Lung (tissue), 12 donors: ENCODE results near the gene NISCH. TPM values are rescaled to one million over a fixed set of nuclear protein-coding genes. Genes with fewer than 3 reads are reported as not detected.

Source experiments
- ATAC-seq: fragments of 200-7000 bp; cut with Tn5 transposase; one replicate; pipeline ENCODE4 v1.9.1; 2020; ENCODE audit warnings: moderate number of reproducible peaks; ENCODE audit not compliant: insufficient read depth, low FRiP score
- DNase-seq, 3 donors: peaks; one replicate each; pipeline ENCODE4 v3.0.0-alpha.2; 2013 to 2017
- H3K27ac ChIP-seq, 2 donors: one replicate each; pipeline ENCODE4 v1.5.1; 2013; ENCODE audit warnings: mild to moderate bottlenecking in 2 of 2, moderate library complexity in 2 of 2, control low read depth in 1 of 2, inconsistent platforms in 1 of 2, low read depth in 1 of 2, low read length in 1 of 2
- H3K27me3 ChIP-seq, 3 donors: one replicate each; pipeline ENCODE4 v1.5.1; 2013; ENCODE audit warnings: low read length in 2 of 3; ENCODE audit not compliant: control insufficient read depth in 3 of 3, insufficient read depth in 3 of 3
- H3K36me3 ChIP-seq, 4 donors: one replicate each; pipeline ENCODE4 v1.5.1; 2013; ENCODE audit warnings: low read length in 4 of 4, mild to moderate bottlenecking in 1 of 4, moderate library complexity in 1 of 4; ENCODE audit not compliant: control insufficient read depth in 4 of 4, insufficient read depth in 4 of 4
- H3K4me1 ChIP-seq, 5 donors: one replicate each; pipeline ENCODE4 v1.5.1; 2013; ENCODE audit warnings: low read length in 5 of 5, mild to moderate bottlenecking in 2 of 5, moderate library complexity in 1 of 5; ENCODE audit not compliant: control insufficient read depth in 5 of 5, insufficient read depth in 5 of 5
- H3K4me3 ChIP-seq: one replicate; pipeline ENCODE4 v1.5.1; 2013; ENCODE audit warnings: mild to moderate bottlenecking, control low read depth, moderate library complexity
- H3K9ac ChIP-seq, 2 donors: one replicate each; pipeline ENCODE4 v1.5.1; 2013; ENCODE audit warnings: low read length in 2 of 2, control low read depth in 1 of 2; ENCODE audit not compliant: insufficient read depth in 1 of 2
- H3K9me3 ChIP-seq, 4 donors: one replicate each; pipeline ENCODE4 v1.5.1; 2013; ENCODE audit warnings: low read length in 3 of 4, mild to moderate bottlenecking in 1 of 4, moderate library complexity in 1 of 4; ENCODE audit not compliant: control insufficient read depth in 4 of 4, insufficient read depth in 3 of 4
- CTCF ChIP-seq: IDR thresholded peaks from 2 replicates; pipeline ENCODE4 v1.5.1; 2012; ENCODE audit warnings: mild to moderate bottlenecking; ENCODE audit errors: control extremely low read depth, extremely low read depth
- WGBS, 2 donors: extraction: QIAGEN DNeasy Blood & Tissue Kit; methylation state at CpG; one replicate each; pipeline ENCODE4 v1.1.7; 2013; 5-methylcytosine and 5-hydroxymethylcytosine counted together
- polyA plus RNA-seq, 2 donors: library from polyadenylated mRNA; stranded (reverse); fragments of 200-250 nt; gene quantifications; one replicate each; pipeline ENCODE4 v1.2.1, GENCODE V29; 2013
- total RNA-seq, 2 donors: library from RNA; depleted of rRNA in 1 of 2; stranded (reverse); fragments of >200 nt in 1 of 2; gene quantifications; one replicate each; pipeline ENCODE4 v1.2.1, GENCODE V29; 2014 to 2021
- donor health status: control.
- donor health status: control.
- donor health status: Bipolar disorder and iron deficiency.
- donor health status: healthy.
- donor health status: DM: yes; HTN: yes; CAD: no.

NISCH gene
- total and polyA plus RNA-seq, 4 donors, result 37.8 to 127 (median 63.7) TPM

DNA sequence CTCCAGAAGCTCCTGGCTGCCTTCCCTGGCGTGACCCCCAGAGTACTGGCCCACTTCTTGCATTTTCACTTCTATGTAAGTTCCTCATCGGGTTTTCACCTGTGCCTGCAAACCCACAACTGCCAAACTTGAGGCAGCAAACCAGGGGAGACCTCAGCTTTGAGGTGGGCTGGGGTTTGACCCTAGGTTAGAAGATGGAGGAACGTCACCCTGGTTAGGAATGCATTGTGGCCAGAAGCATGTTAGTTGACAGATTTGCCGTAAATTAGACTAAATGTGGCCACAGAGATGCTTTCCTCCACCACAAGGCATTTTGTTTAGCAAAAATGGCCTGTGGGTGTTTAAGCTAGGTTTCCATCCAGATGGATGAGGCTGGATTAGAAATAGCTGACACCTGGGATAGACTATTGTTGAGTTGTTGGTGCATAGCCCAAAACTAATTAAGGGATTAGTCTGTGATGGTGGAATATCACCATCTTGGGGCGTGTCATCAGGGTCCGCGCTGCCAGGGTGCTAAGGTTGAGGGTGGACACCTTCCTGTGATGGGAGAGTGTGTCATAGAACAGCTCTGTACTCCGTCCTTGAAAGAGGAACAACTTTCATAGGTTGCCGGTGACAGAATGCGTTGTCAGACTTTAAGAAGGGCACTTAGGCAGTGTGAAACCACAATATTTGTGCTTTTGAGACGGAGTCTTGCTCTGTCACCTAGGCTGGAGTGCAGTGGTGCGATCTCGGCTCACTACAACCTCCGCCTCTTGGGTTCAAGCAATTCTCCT lies 3.6 kb downstream of the NISCH start:
- no peak overlapping the region for H3K4me3 ChIP-seq
- no peaks in the 10 kb centered on the region for H3K27me3 ChIP-seq
- WGBS, 2 donors, result 91% methylated on average over 14 of the region's 14 CpGs
- TF ChIP-seq CTCF, result no peak
- H3K4me1 ChIP-seq, result peaks cover 0 to 30% (median 15%) of the 10 kb centered on the region in 5 donors
- no peaks in the 10 kb centered on the region for H3K9me3 ChIP-seq
- no peak overlapping the region for H3K9ac ChIP-seq
- ATAC-seq (no peak), DNase-seq (no peak)
- H3K36me3 ChIP-seq, result peaks cover 5 to 32% (median 15%) of the 10 kb centered on the region in 4 donors
- H3K27ac ChIP-seq, result no peak overlapping the region

DNA sequence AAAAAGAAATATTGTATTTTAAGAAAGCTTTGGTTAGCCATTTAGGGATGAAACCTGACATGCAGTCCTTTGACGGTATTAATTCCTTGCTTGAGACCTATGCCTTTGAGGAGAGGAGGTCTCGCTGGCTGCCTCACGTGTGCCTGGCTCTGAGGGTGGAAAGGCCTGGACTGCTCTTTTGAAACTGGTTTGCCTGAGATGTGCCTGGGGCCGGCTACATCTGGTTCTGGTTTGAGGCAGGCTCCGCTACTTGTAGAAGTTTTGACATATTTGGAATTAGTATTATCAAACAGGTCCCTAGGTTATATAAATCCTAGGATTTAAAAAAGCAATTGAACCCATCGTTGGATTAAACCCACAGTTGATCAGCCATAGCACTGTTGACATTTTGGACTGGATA lies 6.5 kb downstream of the NISCH start:
- DNase-seq, result no peak
- no peak overlapping the region for H3K4me3 ChIP-seq
- no peak overlapping the region for H3K9ac ChIP-seq
- TF ChIP-seq CTCF, result no peak
- H3K4me1 ChIP-seq, result peaks cover 0 to 9% (median 3%) of the 10 kb centered on the region in 5 donors
- peaks cover 5 to 38% (median 22%) of the 10 kb centered on the region in 4 donors for H3K36me3 ChIP-seq
- no peak overlapping the region for H3K27ac ChIP-seq
- WGBS, 2 donors, result 89 to 93% methylated on average over 6 of the region's 6 CpGs
- ATAC-seq, result no peak
- no peaks in the 10 kb centered on the region for H3K9me3 ChIP-seq
- no peaks in the 10 kb centered on the region for H3K27me3 ChIP-seq

DNA sequence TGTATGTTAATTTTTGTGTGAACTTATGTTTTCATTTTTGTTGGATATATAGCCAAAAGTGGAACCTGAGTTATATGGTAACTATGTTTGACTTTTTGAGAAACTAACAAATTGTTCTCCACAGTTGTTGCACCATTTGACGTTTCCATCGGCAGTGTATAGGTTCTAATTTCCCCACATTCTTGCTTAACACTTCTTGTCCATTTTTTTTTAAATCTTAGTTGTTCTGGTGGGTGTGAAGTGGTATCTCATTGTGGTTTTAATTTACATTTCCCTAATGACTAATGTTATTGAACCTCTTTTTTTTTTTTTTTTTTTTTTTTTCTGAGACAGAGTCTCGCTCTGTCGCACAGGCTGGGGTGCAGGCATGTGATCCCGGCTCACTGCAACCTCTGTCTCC lies 8.0 kb downstream of the NISCH start:
- peaks cover 0 to 29% (median 17%) of the 10 kb centered on the region in 4 donors for H3K36me3 ChIP-seq

More for the DNA sequence above, 8.0 kb downstream of the NISCH start:
- Histone ChIP-seq H3K4me3 (no peak overlapping the region), H3K27me3 (no peaks in the 10 kb centered on the region), H3K9me3 (no peaks in the 10 kb centered on the region), H3K9ac (no peak overlapping the region), H3K27ac (no peak overlapping the region), H3K4me1 (peaks cover 0 to 2% (median 0%) of the 10 kb centered on the region in 5 donors)
- ATAC-seq (no peak), DNase-seq (no peak)
- 45 to 68% methylated on average over 5 of the region's 5 CpGs for WGBS, 2 donors
- TF ChIP-seq CTCF, result no peak
